Pancreas (tissue), 10 donors: ENCODE results near the gene TNFAIP2. TPM values are rescaled to one million over a fixed set of nuclear protein-coding genes. Genes with fewer than 3 reads are reported as not detected.

Source experiments
- ATAC-seq, 4 donors: fragments of 200-7000 bp; cut with Tn5 transposase; one replicate each; pipeline versions ENCODE4 v1.8.0 to v1.9.1; 2020; ENCODE audit warnings: mild to moderate bottlenecking in 4 of 4, moderate library complexity in 4 of 4
- DNase-seq, 6 donors: peaks; one replicate each; pipeline ENCODE4 v3.0.0-alpha.2; 2020
- FAIRE-seq: peaks from 2 replicates; lab custom pipeline; 2012; peaks lifted over from hg19 to GRCh38; lab: Jason Lieb, UNC
- H3K27ac ChIP-seq, 4 donors: fragments of 200-600 bp; sonication (generic); 1 replicate in 3 of 4; 2 replicates in 1 of 4; pipeline versions ENCODE4 v1.5.0 to v1.8.0; 2020
- H3K27me3 ChIP-seq, 4 donors: fragments of 200-600 bp; one replicate each; pipeline ENCODE4 v1.8.0; 2021
- H3K36me3 ChIP-seq, 3 donors: fragments of 200-600 bp; sonication (generic) in 1 of 3; one replicate each; pipeline versions ENCODE4 v1.5.0 to v1.8.0; 2020 to 2021
- H3K4me1 ChIP-seq, 3 donors: fragments of 200-600 bp; one replicate each; pipeline ENCODE4 v1.8.0; 2021
- H3K4me3 ChIP-seq, 4 donors: fragments of 200-600 bp; sonication (generic) in 2 of 4; one replicate each; pipeline versions ENCODE4 v1.5.0 to v1.8.0; 2020 to 2021
- H3K9me3 ChIP-seq, 4 donors: fragments of 200-600 bp; one replicate each; pipeline ENCODE4 v1.8.0; 2021
- CTCF ChIP-seq, 4 donors: fragments of 200-600 bp; sonication (generic) in 3 of 4; IDR thresholded peaks; one replicate each; pipeline versions ENCODE4 v1.5.0 to v1.8.0; 2021; ENCODE audit warnings: antibody characterized with exemption in 4 of 4
- WGBS, 2 donors: extraction: QIAGEN DNeasy Blood & Tissue Kit; methylation state at CpG; one replicate each; pipeline ENCODE4 v1.1.7; 2013; 5-methylcytosine and 5-hydroxymethylcytosine counted together
- intact Hi-C, 3 donors: fragments of 100-400 bp; cut with DNase I; formaldehyde crosslinking; loops; one replicate each; pipeline versions ENCODE4 v1.11.1 to v1.14.2; 2022
- polyA plus RNA-seq, 2 donors: library from polyadenylated mRNA; stranded (reverse); fragments of 200-250 nt; gene quantifications; one replicate each; pipeline ENCODE4 v1.2.3, GENCODE V29; 2013
- total RNA-seq, 6 donors: library from RNA; stranded (reverse); fragmentation: NEBNext Ultra II Directional in 4 of 6; extraction: Animal tissue kit (Norgen Biotek cat#: 25700) in 4 of 6; gene quantifications; one replicate each; pipeline versions ENCODE4 v1.2.1 to v1.2.4, GENCODE V29; 2021 to 2023
- donor health status: healthy with polysubstance abuse.
- donor health status: DM: no; HTN: no; CAD: no; lungs with moderate emphysema.
- donor health status: DM: no; HTN: no; CAD: no.
- donor health status: control.
- donor health status: control.
- donor health status: Bipolar disorder and iron deficiency.
- donor health status: DM: yes; HTN: yes; CAD: no.
- donor health status: DM: no; HTN: no; CAD: no.
- donor health status: DM: no; HTN: no; CAD: no.
- donor health status: DM: yes; HTN: yes; CAD: no.

Gene TNFAIP2
- total and polyA plus RNA-seq, 8 donors: 7.0 to 288 (median 50.6) TPM

GRCh38 chr14:103078860-103079587, 44.2 kb upstream of the TNFAIP2 start:
- no peaks in the 10 kb centered on the region for H3K27me3 ChIP-seq
- H3K4me3 ChIP-seq: no peak overlapping the region
- peak in 2 of 6 donors; percentile 20 to 44 for DNase-seq
- intact Hi-C loops: loop anchor here in 1 of 3 donors (5.0 kb wide), 1 partner anchor 213 kb away; no protein-coding TSS in a partner anchor
- H3K9me3 ChIP-seq: no peaks in the 10 kb centered on the region
- TF ChIP-seq CTCF (IDR thresholded peaks at IDR 0.05): no peak
- no peak for FAIRE-seq
- H3K36me3 ChIP-seq: no peaks in the 10 kb centered on the region
- no peak overlapping the region for H3K27ac ChIP-seq
- ATAC-seq: no peak
- WGBS, 2 donors: 58 to 76% methylated on average over 11 of the region's 11 CpGs
- H3K4me1 ChIP-seq: peaks cover 0 to 5% (median 0%) of the 10 kb centered on the region in 3 donors

GRCh38 chr14:103081951-103082350, 41.3 kb upstream of the TNFAIP2 start:
- Histone ChIP-seq H3K9me3 (no peaks in the 10 kb centered on the region), H3K27me3 (no peaks in the 10 kb centered on the region), H3K4me3 (no peak overlapping the region), H3K36me3 (no peaks in the 10 kb centered on the region), H3K27ac (no peak overlapping the region), H3K4me1 (no peaks in the 10 kb centered on the region)
- DNase-seq: no peak
- WGBS, 2 donors: 85 to 94% methylated on average over 2 of the region's 2 CpGs
- FAIRE-seq: no peak
- TF ChIP-seq CTCF (IDR thresholded peaks at IDR 0.05): no peak
- intact Hi-C loops: loop anchor here in 1 of 3 donors (10.0 kb wide), 1 partner anchor 203 kb away; no protein-coding TSS in a partner anchor
- ATAC-seq: no peak

- intact Hi-C loops: loop anchor here in 1 of 3 donors (10.0 kb wide), 1 partner anchor 201 kb away; no protein-coding TSS in a partner anchor
- TF ChIP-seq CTCF (IDR thresholded peaks at IDR 0.05): no peak
- no peaks in the 10 kb centered on the region for H3K27me3 ChIP-seq
- H3K27ac ChIP-seq: no peak within 1 kb of the TSS
- no peaks in the 10 kb centered on the region for H3K9me3 ChIP-seq
- 14 to 17% methylated on average over 57 to 61 of the region's 61 CpGs for WGBS, 2 donors
- no peak within 1 kb of the TSS for H3K4me3 ChIP-seq
- no peaks in the 10 kb centered on the region for H3K36me3 ChIP-seq
- no peaks in the 10 kb centered on the region for H3K4me1 ChIP-seq
- ATAC-seq: peak in 3 of 4 donors; percentile 25 to 51 (median 41)
- FAIRE-seq: no peak
- DNase-seq: peak in 3 of 6 donors; percentile 18 to 73 (median 60)
Measured at GRCh38 chr14:103084021-103084919, 39.0 kb upstream of the TNFAIP2 start, which contains the start of gene LBHD2. Gene LBHD2 (plus strand): TSS chr14:103084210. CDS start chr14:103086013, 1,803 bp downstream.

GRCh38 chr14:103085106-103086091, 37.9 kb upstream of the TNFAIP2 start:
- H3K27ac ChIP-seq: no peak overlapping the region
- TF ChIP-seq CTCF (IDR thresholded peaks at IDR 0.05): no peak
- no peak overlapping the region for H3K4me3 ChIP-seq
- H3K36me3 ChIP-seq: no peaks in the 10 kb centered on the region
- peak in 3 of 6 donors; percentile 27 to 61 (median 57) for DNase-seq
- FAIRE-seq: no peak
- H3K27me3 ChIP-seq: no peaks in the 10 kb centered on the region
- H3K9me3 ChIP-seq: no peaks in the 10 kb centered on the region
- WGBS, 2 donors: 64 to 71% methylated on average over 23 to 24 of the region's 24 CpGs
- intact Hi-C loops: loop anchor here in 1 of 3 donors (10.0 kb wide), 1 partner anchor 199 kb away; no protein-coding TSS in a partner anchor
- no peaks in the 10 kb centered on the region for H3K4me1 ChIP-seq
- ATAC-seq: no peak
